HepG2 (cell line): ENCODE results near the gene ZBTB9. TPM values are rescaled to one million over a fixed set of nuclear protein-coding genes. Genes with fewer than 3 reads are reported as not detected.

ENCODE experiments used
- ARHGAP35 ChIP-seq: sonication (generic); formaldehyde crosslinking; IDR thresholded peaks from 2 replicates; pipeline ENCODE4 v1.9.0; 2022; ENCODE audit warnings: mild to moderate bottlenecking, inconsistent platforms, moderate library complexity, missing genetic modification reagents, borderline replicate concordance
- CTCF ChIP-seq: sonication (generic); formaldehyde crosslinking; IDR thresholded peaks from 2 replicates; pipeline ENCODE4 v1.5.0; 2020; ENCODE audit warnings: mild to moderate bottlenecking, missing genetic modification reagents, moderate library complexity
- EEA1 ChIP-seq: sonication (generic); formaldehyde crosslinking; IDR thresholded peaks from 2 replicates; pipeline ENCODE4 v1.5.1; 2020; ENCODE audit warnings: mild to moderate bottlenecking, missing genetic modification reagents, borderline replicate concordance
- FIP1L1 ChIP-seq: fragments of 200-400 bp; formaldehyde crosslinking; IDR thresholded peaks from 2 replicates; pipeline ENCODE4 v1.6.1; 2018; ENCODE audit warnings: low read depth, mild to moderate bottlenecking, low read length, moderate library complexity, borderline replicate concordance; ENCODE audit not compliant: insufficient read depth
- FLYWCH1 ChIP-seq: sonication (generic); formaldehyde crosslinking; IDR thresholded peaks from 2 replicates; pipeline ENCODE4 v1.8.1; 2023; ENCODE audit warnings: mild to moderate bottlenecking, missing genetic modification reagents
- FOXK1 ChIP-seq: sonication (generic); formaldehyde crosslinking; IDR thresholded peaks from 2 replicates; pipeline ENCODE4 v1.4.0; 2020; ENCODE audit warnings: low read depth, missing genetic modification reagents, borderline replicate concordance
- GPBP1L1 ChIP-seq: sonication (generic); formaldehyde crosslinking; IDR thresholded peaks from 2 replicates; pipeline ENCODE4 v1.5.0; 2020; ENCODE audit warnings: mild to moderate bottlenecking, missing genetic modification reagents
- HNF1B ChIP-seq: sonication (generic); formaldehyde crosslinking; IDR thresholded peaks from 2 replicates; pipeline ENCODE4 v1.5.1; 2020; ENCODE audit warnings: mild to moderate bottlenecking, moderate library complexity, missing genetic modification reagents
- HOXA3 ChIP-seq: sonication (generic); formaldehyde crosslinking; IDR thresholded peaks from 2 replicates; pipeline ENCODE4 v1.5.0; 2020; ENCODE audit warnings: missing genetic modification reagents
- LRRFIP1 ChIP-seq: sonication (generic); formaldehyde crosslinking; conservative IDR thresholded peaks from 2 replicates; pipeline ENCODE4 v1.4.0; 2020; ENCODE audit warnings: missing genetic modification reagents
- NCOA1 ChIP-seq: sonication (generic); formaldehyde crosslinking; IDR thresholded peaks from 2 replicates; pipeline ENCODE4 v1.9.0; 2021; ENCODE audit warnings: missing genetic modification reagents
- REL ChIP-seq: sonication (generic); formaldehyde crosslinking; conservative IDR thresholded peaks from 2 replicates; pipeline ENCODE4 v1.8.0; 2022; ENCODE audit warnings: mild to moderate bottlenecking, missing genetic modification reagents, moderate library complexity
- ZBTB38 ChIP-seq: sonication (generic); formaldehyde crosslinking; IDR thresholded peaks from 2 replicates; pipeline ENCODE4 v1.5.1; 2020; ENCODE audit warnings: mild to moderate bottlenecking, missing genetic modification reagents
- ZNF235 ChIP-seq: sonication (generic); formaldehyde crosslinking; IDR thresholded peaks from 2 replicates; pipeline ENCODE4 v1.8.1; 2023; ENCODE audit warnings: mild to moderate bottlenecking, missing genetic modification reagents, borderline replicate concordance
- ZNF275 ChIP-seq: sonication (generic); formaldehyde crosslinking; IDR thresholded peaks from 2 replicates; pipeline ENCODE4 v1.8.0; 2022; ENCODE audit warnings: missing genetic modification reagents, mild to moderate bottlenecking, inconsistent platforms, borderline replicate concordance
- ZNF556 ChIP-seq: sonication (generic); formaldehyde crosslinking; IDR thresholded peaks from 2 replicates; pipeline ENCODE4 v1.4.0; 2020; ENCODE audit warnings: mild to moderate bottlenecking, missing genetic modification reagents, borderline replicate concordance
- ZNF883 ChIP-seq: sonication (generic); formaldehyde crosslinking; IDR thresholded peaks from 2 replicates; pipeline ENCODE4 v1.5.1; 2020; ENCODE audit warnings: mild to moderate bottlenecking, missing genetic modification reagents; ENCODE audit errors: not compliant biosample characterization
- polyA plus RNA-seq, 8 experiments: library from polyadenylated mRNA; depleted of rRNA in 3 of 8; stranded (reverse) in 7 of 8; unstranded in 1 of 8; fragments of >200 nt; fragmentation: Illumina TruSeq in 4 of 8; extraction: Trizol in 4 of 8; gene quantifications; 2 replicates each; pipeline versions ENCODE4 v1.2.1 to v1.2.3, GENCODE V29; 2011 to 2016; ENCODE audit warnings: low read depth in 4 of 8, missing spikeins in 1 of 8, mixed read lengths in 1 of 8; ENCODE audit not compliant: insufficient read depth in 1 of 8
- total RNA-seq, 5 experiments: library from RNA; depleted of rRNA; stranded (reverse); fragments of >200 nt; fragmentation: Illumina TruSeq; extraction: Trizol; gene quantifications; 2 replicates each; pipeline ENCODE4 v1.2.3, GENCODE V29; 2016; ENCODE audit warnings: low read depth in 1 of 5

The ZBTB9 gene
- total and polyA plus RNA-seq, 2 of the 13 experiments (the other 11 are each of a cell fraction or from before 2014, with no cell fraction given): 5.3 to 9.2 TPM

DNA sequence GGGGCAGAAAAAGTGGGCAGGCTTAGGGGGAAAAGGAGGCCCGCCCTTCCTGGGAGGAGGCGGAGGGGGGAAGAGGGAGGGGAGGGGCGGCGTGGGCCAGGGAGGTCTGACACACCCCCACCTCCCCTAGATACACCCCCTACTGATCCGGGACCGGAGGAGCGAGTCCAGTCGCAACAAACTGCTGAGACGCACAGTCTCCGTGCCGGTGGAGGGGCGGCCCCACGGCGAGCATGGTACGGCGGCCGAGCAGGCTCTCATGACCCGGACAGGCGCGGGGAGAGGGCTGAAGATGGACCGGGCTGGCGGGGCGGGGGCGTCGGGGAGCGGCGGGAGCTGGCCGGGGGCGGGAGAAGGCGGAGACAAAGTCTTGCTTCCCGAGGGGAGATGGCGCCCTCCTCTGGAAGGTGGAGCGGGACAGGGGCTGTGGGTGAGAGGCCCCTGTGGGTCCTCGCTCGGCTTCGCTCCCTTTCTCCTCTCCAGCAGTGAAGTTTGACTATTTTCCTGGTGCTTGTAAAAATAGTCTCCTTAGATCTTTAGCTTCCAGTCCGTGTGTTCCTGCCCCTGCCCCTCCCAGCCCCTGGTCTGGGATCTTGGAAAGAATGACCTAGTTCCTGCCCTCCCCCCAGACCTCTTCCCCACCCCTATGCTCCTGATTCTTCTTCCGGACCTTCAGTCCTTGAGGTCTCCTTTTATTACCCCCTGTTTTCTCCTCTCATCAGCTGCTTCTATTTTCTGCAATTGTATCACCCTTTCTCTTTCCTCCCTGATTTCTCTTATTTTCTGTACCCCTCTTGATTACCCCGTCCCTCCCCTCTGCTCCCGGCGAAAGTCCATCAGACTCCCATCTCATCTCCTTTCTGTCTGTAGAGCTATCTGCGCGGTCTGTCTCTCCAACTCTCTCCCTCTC lies 28.5 kb upstream of the ZBTB9 start (continued):
- TF ChIP-seq CTCF (CRISPR knock-in tag) (peak; percentile 84), REL (0 out of 2 replicates have a peak, but pooled peaks have one; percentile 76), FLYWCH1 (CRISPR knock-in tag) (no peak), LRRFIP1 (CRISPR knock-in tag) (no peak), ZBTB38 (CRISPR knock-in tag) (no peak), ZNF883 (no peak), ZNF556 (CRISPR knock-in tag) (peak; percentile 69; the same call in 1 of the 2 replicates), ZNF275 (no peak), HNF1B (CRISPR knock-in tag) (no peak), ZNF235 (CRISPR knock-in tag) (no peak), ARHGAP35 (CRISPR knock-in tag) (no peak), FOXK1 (CRISPR knock-in tag) (peak; percentile 25; the same call in 1 of the 2 replicates), GPBP1L1 (no peak), NCOA1 (CRISPR knock-in tag) (no peak), EEA1 (no peak), HOXA3 (CRISPR knock-in tag) (peak; percentile 66; the same call in 1 of the 2 replicates), FIP1L1 (no peak)
